Thyroid gland (tissue), 4 donors: ENCODE results near the gene BCL2L1.

Experiments
- CTCF ChIP-seq, 6 experiments: fragments of 200-600 bp in 3 of 6; fragments of 450-650 bp in 3 of 6; sonication (generic) in 3 of 6; IDR thresholded peaks; one replicate each; pipeline ENCODE4 v1.5.1; 2016 to 2019; ENCODE audit warnings: antibody characterized with exemption in 6 of 6, mild to moderate bottlenecking in 2 of 6, inconsistent platforms in 1 of 6, moderate library complexity in 1 of 6
- POLR2A ChIP-seq, 2 donors: fragments of 450-650 bp; IDR thresholded peaks; one replicate each; pipeline ENCODE4 v1.6.1; 2017; ENCODE audit warnings: antibody characterized with exemption in 2 of 2, mild to moderate bottlenecking in 2 of 2, moderate library complexity in 1 of 2

- TF ChIP-seq CTCF (IDR thresholded peaks at IDR 0.05) = peak; percentile 42 to 92 (median 88)
- peak in 1 of 2 donors; percentile 93 for TF ChIP-seq POLR2A (IDR thresholded peaks at IDR 0.05)
These were observed at the start of gene BCL2L1 for GRCh38 chr20:31722257-31723068.
